Measurements from ENCODE around the gene MED13.
"Not testable (repeated sequence)": the region's sequence is repeated elsewhere in the genome, so short reads cannot be mapped to it uniquely, and the experiment has no call there.

The MED13 gene

DNA sequence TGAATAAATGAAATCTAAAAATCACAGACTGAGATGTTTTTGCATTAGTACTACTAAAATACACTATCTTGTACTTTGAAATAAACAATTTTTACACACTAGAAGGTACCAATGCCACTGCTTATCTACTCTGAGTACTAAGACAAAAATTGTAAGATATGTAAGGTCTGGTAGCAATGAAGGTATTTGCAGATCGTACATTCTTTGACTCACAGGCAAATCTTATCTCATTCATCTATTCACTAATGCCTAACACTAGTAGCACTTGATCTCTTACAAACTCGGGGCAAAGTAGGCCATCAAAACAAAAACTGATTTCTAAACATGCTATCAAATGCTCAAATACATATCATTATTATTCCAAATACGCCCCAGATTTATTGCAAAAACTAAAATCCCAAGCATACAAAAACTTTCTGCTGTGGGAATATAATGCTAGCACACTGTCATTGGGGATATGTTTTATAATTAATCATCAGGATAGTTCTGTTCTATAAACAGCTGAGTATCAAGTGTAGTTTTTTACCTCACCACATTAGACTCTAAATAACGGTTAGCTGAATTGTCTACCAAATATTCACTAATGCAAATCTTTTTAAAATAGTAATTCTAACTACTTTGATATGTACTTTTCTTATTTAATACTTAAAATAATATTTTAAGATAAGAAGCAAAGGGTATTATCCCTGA, 68.0 kb downstream of the MED13 start:
- no peak for DNase-seq (ENCODE audit: low read depth in 2 of 2)

DNA sequence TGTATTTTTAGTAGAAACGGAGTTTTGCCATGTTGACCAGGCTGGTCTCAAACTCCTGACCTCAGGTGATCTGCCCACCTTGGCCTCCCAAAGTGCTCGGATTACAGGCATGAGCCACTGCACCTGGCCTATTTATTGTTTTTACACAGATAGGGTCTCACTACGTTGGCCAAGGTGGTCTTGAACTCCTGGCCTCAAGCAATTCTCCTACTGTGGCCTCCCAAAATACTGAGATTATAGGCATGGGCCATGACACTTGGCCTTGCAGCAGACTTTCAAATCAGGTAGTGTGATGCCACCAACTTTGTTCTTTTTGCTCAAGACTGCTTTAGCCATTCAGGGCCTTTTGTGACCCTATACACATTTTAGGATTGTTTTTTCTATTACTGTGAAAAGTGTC, 75.6 kb downstream of the MED13 start:
- DNase-seq (ENCODE audit: low read depth in 2 of 2): no peak

DNA sequence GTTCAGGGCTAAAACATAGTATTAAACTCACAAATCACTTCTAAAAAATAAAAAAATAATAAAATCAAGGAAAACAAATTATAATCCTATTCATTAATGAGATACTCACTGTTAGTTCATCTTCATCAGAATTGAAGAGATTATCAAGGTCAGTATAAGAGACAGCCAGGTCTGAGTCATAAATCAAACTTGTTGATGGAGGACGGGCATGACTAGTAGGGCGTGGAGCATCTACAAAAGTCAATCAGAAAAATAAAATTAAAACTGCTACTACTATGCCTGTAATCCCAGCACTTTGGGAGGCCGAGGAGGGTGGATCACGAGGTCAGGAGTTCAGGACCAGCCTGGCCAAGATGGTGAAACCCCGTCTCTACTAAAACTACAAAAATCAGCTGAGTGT, 78.2 kb downstream of the MED13 start:
- no peak for DNase-seq (ENCODE audit: low read depth in 2 of 2)

DNA sequence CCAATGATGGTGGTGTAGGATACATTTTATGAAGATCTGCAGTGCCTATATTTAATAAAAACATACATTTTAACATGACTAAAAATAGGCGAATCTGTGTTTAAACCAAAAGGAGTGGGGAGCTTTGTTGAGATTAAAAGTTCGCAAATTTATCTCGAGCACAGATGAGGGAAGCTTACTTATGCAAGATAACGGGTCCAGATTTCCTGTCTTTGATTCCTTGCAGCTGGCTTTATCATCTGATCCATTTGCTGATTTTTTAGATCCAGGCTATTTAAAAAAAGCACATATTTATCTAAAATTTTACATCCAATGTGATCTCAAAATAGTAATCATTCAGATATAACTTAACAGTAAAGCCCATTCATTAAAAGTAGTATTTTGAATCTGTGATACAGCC, 80.3 kb downstream of the MED13 start:
- DNase-seq (ENCODE audit: low read depth in 2 of 2): no peak

DNA sequence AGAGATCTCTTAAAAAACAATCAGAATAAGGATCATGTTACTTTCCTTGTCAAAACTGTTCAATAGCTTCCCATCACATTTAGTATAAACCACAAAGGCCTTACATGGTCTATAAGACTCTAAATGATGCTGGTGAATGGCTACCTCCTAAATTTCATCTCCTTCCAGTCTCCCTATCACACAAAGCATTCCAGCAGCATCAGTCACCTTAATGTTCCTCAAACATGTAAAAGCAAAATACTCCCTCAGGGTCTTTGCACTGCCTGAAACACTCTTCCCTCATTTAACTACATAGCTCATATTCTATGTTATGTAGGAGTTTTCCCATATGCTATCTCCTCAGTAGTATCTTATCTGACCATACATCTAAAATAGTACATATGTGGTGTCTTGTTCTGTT, 83.8 kb downstream of the MED13 start:
- no peak for DNase-seq (ENCODE audit: low read depth in 2 of 2)

DNA sequence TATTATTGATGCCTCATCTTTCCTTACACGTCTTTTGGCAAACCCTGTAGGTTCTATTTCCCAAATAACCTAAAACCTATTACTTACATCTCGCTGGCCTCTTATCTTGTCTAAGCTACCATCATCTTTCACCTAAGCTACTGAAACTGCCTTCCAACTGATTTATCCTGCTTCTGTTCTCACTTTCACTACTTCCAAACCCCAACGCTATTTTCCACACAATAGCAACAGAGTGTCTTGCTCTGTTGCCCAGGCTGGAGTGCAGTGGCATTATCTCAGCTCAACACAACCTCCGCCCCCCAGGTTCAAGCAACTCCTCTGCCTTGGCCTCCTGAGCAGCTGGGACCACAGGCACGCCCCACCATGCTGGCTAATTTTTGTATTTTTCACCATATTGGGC, 84.5 kb downstream of the MED13 start:
- no peak for DNase-seq (ENCODE audit: low read depth in 2 of 2)

DNA sequence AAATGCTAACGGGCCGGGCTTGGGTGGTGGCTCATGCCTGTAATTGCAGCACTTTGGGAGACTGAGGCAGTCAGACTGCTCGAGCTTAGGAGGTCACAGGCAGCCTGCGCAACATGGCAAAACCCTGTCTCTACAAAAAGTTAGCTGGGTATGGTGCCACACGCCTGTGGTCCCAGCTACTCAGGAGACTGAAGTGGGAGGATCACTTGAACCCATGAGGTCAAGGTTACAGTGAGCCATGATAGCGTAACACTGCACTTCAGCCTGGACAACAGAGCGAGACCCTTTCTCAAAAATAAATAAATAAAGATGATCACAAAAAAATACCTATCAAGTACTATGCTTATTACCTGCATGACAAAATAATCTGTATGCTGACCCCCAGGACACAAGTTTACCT, 91.0 kb downstream of the MED13 start:
- DNase-seq (ENCODE audit: low read depth in 2 of 2): no peak

DNA sequence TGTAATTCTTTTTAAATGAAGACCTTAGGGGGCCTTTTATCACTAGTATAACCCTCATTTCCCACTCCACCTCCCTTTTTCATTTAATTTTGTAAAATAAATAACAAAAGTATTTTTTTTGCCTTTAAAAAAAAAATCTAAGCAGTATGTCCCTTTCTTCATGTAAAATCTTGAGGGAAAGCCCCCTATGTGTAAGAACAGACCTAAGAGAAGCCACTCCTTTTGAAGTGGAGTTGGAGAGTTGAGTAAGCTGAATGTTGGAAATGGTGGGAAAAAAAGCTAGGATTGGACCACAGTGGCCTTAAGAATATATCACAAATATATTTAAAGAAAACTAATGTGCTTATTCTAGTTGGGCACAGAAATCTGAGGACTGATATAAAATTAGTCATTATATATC, 92.8 kb downstream of the MED13 start:
- DNase-seq (ENCODE audit: low read depth in 2 of 2): no peak

- DNase-seq (ENCODE audit: low read depth in 2 of 2): no peak
Measured at GRCh38 chr17:61970030-61970429, 95.0 kb downstream of the MED13 start.

DNA sequence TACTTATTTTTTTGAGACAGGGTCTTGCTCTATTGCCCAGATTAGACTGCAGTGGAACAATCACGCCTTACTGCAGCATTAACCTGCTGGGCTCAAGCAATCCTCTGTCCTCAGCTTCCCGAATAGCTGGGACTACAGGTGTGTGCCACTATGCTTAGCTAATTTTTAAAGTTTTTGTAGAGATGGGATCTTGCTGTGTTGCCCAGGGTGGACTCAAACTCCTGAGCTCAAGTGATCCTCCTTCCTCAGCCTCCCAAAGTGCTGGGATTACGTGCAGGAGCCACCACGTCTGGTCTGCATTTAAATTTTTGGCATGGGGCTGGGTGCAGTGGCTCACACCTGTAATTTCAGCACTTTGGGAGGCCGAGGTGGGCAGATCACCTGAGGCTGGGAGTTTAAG, 96.3 kb downstream of the MED13 start:
- no peak for DNase-seq (ENCODE audit: low read depth in 2 of 2)

GRCh38 chr17:61967729-61968128, 97.3 kb downstream of the MED13 start:
- DNase-seq (ENCODE audit: low read depth in 2 of 2): no peak

DNA sequence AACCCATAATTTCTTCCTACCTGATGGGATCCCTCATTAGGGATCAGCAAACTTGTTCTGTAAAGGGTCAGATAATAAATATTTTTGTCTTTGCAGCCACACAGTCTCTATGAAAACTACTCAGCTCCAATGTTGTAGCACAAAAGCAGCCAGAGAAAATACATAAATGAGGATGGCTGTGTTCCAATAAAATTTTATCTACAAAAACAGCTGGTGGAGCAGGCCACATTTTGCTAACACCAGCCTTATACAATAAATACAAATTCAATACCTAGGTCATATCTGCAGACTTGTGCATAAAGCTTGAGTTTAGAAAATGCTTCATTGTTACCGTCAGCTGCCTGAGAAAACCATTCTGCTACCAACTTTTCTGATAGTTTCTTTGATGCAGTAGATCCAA, 98.9 kb downstream of the MED13 start:
- no peak for DNase-seq (ENCODE audit: low read depth in 2 of 2)

- no peak for DNase-seq (ENCODE audit: low read depth in 2 of 2)
Measured at GRCh38 chr17:61955619-61956018, 109.5 kb downstream of the MED13 start.

DNA sequence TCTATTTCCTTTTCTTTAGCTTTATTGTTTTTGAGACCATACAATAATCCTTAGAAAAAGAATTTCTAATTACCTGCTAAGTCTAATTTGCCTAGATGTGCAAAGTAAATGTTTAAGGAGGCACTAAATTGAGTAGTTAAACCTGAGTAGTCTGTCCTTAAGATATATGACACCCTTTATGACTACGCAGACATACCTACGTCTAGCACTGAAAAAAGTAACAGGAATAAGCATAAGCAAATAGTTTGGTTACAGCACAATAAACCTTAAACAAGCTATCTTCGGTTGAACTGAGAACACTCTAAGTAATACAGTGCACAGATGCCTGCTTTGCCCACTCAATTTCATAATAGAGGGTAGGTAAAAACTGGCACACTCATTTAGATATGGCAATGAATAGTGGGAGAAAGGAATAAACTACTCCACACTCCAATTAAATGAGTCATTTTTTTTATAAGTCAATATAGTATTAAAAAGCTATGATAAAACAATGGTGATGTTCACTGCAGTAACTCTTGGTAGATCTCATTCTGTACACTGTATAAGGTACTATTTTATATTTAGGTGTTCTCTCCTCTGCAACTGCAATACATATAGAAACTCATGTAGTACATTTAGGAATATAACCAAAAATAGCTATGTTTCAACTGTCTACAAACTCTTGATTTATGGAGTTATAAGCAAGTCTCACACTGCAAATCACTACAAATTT, 117.6 kb downstream of the MED13 start:
- no peak for DNase-seq (ENCODE audit: low read depth in 2 of 2)

DNA sequence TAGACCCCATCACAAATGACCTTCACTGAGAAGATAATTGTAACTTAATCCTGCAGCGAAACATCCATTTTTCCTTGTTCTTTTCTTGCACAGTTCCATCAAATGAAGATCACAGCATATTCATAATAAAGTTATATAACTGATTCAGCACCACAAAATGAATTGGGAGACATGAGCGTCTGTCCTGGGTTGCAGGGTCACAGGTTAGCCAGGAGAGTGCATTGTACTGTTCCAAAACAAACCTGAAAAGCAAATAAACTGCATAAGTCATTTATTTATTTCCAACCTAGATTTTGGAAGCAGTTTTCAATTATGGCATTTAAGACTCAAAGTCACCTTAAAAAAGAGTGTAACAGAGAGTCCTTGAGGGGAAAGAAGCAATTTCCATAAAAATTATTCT, 118.7 kb downstream of the MED13 start:
- DNase-seq (ENCODE audit: low read depth in 2 of 2): no peak

- no peak for DNase-seq (ENCODE audit: low read depth in 2 of 2)
Measured at GRCh38 chr17:61943117-61943516, 122.0 kb downstream of the MED13 start.

GRCh38 chr17:61942085-61942484, 123.0 kb downstream of the MED13 start:
- no peak for DNase-seq (ENCODE audit: low read depth in 2 of 2)

- DNase-seq (ENCODE audit: low read depth in 2 of 2): no peak
Measured at GRCh38 chr17:61928101-61928436, 137.0 kb downstream of the MED13 start.

DNA sequence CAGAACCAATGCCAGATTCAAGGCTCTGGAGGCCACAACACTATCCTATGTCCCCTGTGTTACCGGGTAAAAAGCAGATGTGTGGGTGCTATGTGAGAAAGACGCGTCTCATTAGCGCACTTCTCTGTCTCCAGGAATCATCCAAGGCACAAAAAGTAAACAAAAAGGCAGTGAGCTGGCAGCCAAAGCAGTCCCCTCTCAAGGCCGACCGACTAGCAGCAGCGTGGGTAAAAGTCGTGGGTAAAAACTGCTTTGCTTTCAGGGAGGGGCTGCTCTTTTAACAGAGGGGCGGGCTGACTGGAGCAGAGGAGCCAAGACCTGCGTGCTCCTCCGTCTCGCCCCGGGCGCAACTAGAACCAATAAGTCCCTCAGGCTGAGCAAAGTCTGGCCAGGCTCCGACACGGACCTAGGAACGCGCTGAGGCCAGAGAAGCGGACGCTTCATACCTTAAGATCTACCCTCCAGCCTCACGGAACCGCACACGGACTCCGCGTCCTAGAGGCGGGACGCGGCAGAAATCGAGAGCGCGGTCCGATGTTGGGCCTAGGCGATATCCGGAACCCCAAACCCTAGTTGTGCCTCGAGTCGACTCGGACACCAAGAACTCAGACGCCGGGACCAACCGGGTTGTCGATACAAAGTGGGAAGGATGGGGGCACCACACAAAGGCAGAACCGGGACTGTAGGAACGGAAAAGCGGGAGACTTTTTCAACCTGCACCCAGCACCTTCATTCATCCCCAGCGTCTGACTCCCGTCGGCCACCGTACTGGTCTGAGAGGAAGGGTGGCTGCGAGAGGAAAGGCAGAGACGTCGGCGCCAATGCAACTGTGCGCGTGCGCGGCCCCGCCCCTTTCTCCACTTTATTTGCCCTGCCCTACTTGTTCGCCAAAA, 137.6 kb downstream of the MED13 start, which contains the start of gene INTS2:
INTS2 (minus strand) TSS at position 775 of the 893 bp plus-strand sequence. CDS start 1,338 bp downstream, outside the sequence.
- DNase-seq (ENCODE audit: low read depth in 2 of 2): peak; percentile 87 to 94

DNA sequence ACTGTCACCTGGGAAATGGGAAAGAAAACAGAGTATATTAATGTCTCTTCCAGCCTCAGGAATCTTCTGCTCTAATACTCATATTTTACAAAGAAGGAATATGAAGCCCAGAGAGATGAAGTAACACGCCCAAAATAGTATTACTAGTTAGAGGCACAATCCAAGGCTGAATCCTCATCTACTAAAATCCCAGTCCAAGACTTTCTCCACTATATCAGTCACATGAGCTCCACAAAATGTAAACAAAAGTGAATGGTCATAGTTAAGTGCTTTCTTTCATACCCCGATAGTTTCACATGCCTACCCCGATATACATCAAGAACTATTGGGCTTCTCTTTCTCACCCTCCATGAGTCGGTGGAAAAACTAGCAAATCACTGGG, 138.3 kb downstream of the MED13 start:
- no peak for DNase-seq (ENCODE audit: low read depth in 2 of 2)

- DNase-seq (ENCODE audit: low read depth in 2 of 2): not testable (repeated sequence)
Measured at GRCh38 chr17:61915162-61915561, 149.9 kb downstream of the MED13 start.

DNA sequence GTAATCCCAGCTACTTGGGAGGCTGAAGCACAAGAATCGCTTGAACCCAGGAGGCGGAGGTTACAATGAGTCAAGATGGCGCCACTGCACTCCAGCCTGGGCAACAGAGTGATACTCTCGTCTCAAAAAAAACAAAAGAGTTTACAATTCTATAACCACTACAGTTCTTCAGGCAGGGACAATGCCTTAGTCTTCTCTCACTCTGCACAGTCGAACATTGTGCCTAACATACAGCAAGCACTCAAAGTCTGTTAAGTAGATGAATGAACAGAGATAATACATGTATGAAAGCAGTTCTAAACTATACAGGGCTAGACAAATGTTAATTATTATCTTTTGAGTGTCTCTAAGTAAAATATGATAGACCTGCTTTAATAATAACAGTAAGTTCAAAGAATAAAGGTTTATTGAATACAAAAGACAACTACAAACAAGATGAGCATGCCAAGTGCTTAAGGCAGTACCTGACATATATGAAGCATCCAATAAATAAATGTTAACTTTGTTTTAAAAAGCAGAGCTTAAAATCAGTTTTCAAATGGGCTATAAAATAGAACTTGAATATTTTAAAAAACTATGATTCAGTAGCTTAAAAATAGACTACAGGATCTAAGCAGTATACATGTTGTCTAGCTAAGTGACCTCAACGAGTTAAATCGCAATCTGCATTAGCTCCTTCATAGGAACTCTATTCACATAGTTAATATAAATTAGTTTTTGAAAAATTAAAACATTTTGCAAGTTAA, 156.6 kb downstream of the MED13 start:
- no peak for DNase-seq (ENCODE audit: low read depth in 2 of 2)

Data from stimulated activated CD8-positive, alpha-beta memory T cell treated with anti-CD3 and anti-CD28 coated beads, Interleukin-2, amount 100 ng/mL, for 48 hours (primary cell).